ENCODE measurements around the gene CTXND1. TPM values are rescaled to one million over a fixed set of nuclear protein-coding genes. Genes with fewer than 3 reads are reported as not detected.

Gene CTXND1
- total and polyA plus RNA-seq, 2 experiments from 2014 or later: 0.05 TPM; not detected in 1

- Histone ChIP-seq H3K27me3 (ENCODE audit: insufficient read depth) (no peaks in the 10 kb centered on the region), H3K4me3 (no peak overlapping the region), H2AFZ (no peak overlapping the region), H3K4me1 (ENCODE audit: insufficient read depth) (no peaks in the 10 kb centered on the region), H3F3A (replicated peaks; ENCODE audit: low read depth) (no peaks in the 10 kb centered on the region), H3K9me2 (ENCODE audit: insufficient read depth) (0 out of 2 replicates have a peak, but pooled peaks cover 4% of the 10 kb centered on the region), H3K4me2 (no peak overlapping the region), H3K27ac (ENCODE audit: low read depth) (no peak overlapping the region), H3K36me3 (ENCODE audit: insufficient read depth) (no peaks in the 10 kb centered on the region), H3K79me2 (replicated peaks; ENCODE audit: insufficient read depth) (no peaks in the 10 kb centered on the region), H4K20me1 (replicated peaks; ENCODE audit: insufficient read depth) (no peaks in the 10 kb centered on the region)
- DNase-seq (ENCODE audit: low spot score) (no peak), ATAC-seq (no peak)
- H3K27ac Mint-ChIP-seq: no peak overlapping the region
- no peak overlapping the region for H3K4me3 Mint-ChIP-seq
- peaks cover 4% of the 10 kb centered on the region for H3K27me3 Mint-ChIP-seq (ENCODE audit: insufficient read depth, low read depth, poor library complexity)
- no peaks in the 10 kb centered on the region for H3K36me3 Mint-ChIP-seq (ENCODE audit: low read depth)
- no peaks in the 10 kb centered on the region for H3K4me1 Mint-ChIP-seq
- no peak for TF ChIP-seq ETS1 (IDR thresholded peaks at IDR 0.05)
- TF ChIP-seq STAT1 (IDR thresholded peaks at IDR 0.05; ENCODE audit: unreplicated experiment): no peak
- no peak for TF ChIP-seq REST (IDR thresholded peaks at IDR 0.05; ENCODE audit: unreplicated experiment)
- no peak for TF ChIP-seq EZH2phosphoT487 (IDR thresholded peaks at IDR 0.05; ENCODE audit: unreplicated experiment)
- TF ChIP-seq CTCF (conservative IDR thresholded peaks at IDR 0.05; ENCODE audit: low read depth in 2 of 2): no peak
- no peak for TF ChIP-seq JUNB (IDR thresholded peaks at IDR 0.05; ENCODE audit: unreplicated experiment)
- TF ChIP-seq POLR2AphosphoS5 (IDR thresholded peaks at IDR 0.05; ENCODE audit: low read depth): no peak
- no peak for TF ChIP-seq ZNF331 (CRISPR knock-in tag; IDR thresholded peaks at IDR 0.05; ENCODE audit: low read depth)
- TF ChIP-seq NANOG (IDR thresholded peaks at IDR 0.05; ENCODE audit: borderline replicate concordance): no peak
- no peak for TF ChIP-seq CREB1 (CRISPR knock-in tag; IDR thresholded peaks at IDR 0.05; ENCODE audit: low read depth)
- no peak for TF ChIP-seq ZNF462 (CRISPR knock-in tag; IDR thresholded peaks at IDR 0.05)
- TF ChIP-seq ZNF114 (CRISPR knock-in tag; IDR thresholded peaks at IDR 0.05): no peak
- no peak for TF ChIP-seq EZH2 (IDR thresholded peaks at IDR 0.05; ENCODE audit: low read depth, unreplicated experiment)
- no peaks in the 10 kb centered on the region for H3K9me3 Mint-ChIP-seq
Observed at GRCh38 chr15:80275961-80276360, 23.9 kb upstream of the CTXND1 start.

Measured in GM23338 (cell line).